Caco-2 (cell line): ENCODE measurements around the gene OTUB1. TPM values are rescaled to one million over a fixed set of nuclear protein-coding genes. Genes with fewer than 3 reads are reported as not detected.
"Not testable (repeated sequence)": the region's sequence is repeated elsewhere in the genome, so short reads cannot be mapped to it uniquely, and the experiment has no call there.

Experiments
- BruUV-seq: library from RNA; stranded (reverse); fragments of 400-500 nt; replicated peaks from 2 replicates; lab custom pipeline; 2021; lab: Mats Ljungman, UMichigan
- CTCF ChIA-PET: fragments of 300-600 bp; sonication (Branson Sonifier 250); formaldehyde crosslinking; loops from one replicate; lab custom pipeline; 2022; ENCODE audit warnings: antibody characterized with exemption; lab: Charles Lee
- POLR2A ChIA-PET: fragments of 300-600 bp; sonication (Branson Sonifier 250); formaldehyde crosslinking; loops from one replicate; lab custom pipeline; 2022; ENCODE audit warnings: antibody characterized with exemption; lab: Charles Lee
- DNase-seq, 2 experiments: peaks; one replicate each; pipeline versions ENCODE4 v3.0.0 to v3.0.0-alpha.2; 2020 to 2022
- H3K27me3 ChIP-seq: replicated peaks from 2 replicates; pipeline ENCODE4 v1.6.0; 2011; ENCODE audit warnings: low read length; ENCODE audit not compliant: control insufficient read depth, insufficient read depth
- H3K36me3 ChIP-seq: 2 replicates; pipeline ENCODE4 v1.5.1; 2011; ENCODE audit warnings: low read length; ENCODE audit not compliant: control insufficient read depth, insufficient read depth
- H3K4me1 ChIP-seq: fragments of 250-450 bp; sonication (Bioruptor Pico); 2 replicates; pipeline ENCODE4 v1.5.1; 2020; ENCODE audit warnings: mild to moderate bottlenecking
- H3K4me3 ChIP-seq: 2 replicates; pipeline ENCODE4 v1.5.1; 2011; ENCODE audit warnings: low read depth, mild to moderate bottlenecking, control low read depth, low read length
- H3K9me3 ChIP-seq: fragments of 250-450 bp; sonication (Bioruptor Pico); 2 replicates; pipeline ENCODE4 v1.5.1; 2020; ENCODE audit warnings: mild to moderate bottlenecking, moderate library complexity
- H3K27ac Mint-ChIP-seq: one replicate; pipeline ENCODE4 v1.8.0; 2022; ENCODE audit warnings: mixed read lengths; ENCODE audit not compliant: unreplicated experiment
- H3K27me3 Mint-ChIP-seq: one replicate; pipeline ENCODE4 v1.8.0; 2022; ENCODE audit warnings: mixed read lengths; ENCODE audit not compliant: insufficient read depth, unreplicated experiment
- H3K36me3 Mint-ChIP-seq: one replicate; pipeline ENCODE4 v1.8.0; 2022; ENCODE audit warnings: mild to moderate bottlenecking, mixed read lengths; ENCODE audit not compliant: insufficient read depth, unreplicated experiment
- H3K4me1 Mint-ChIP-seq: one replicate; pipeline ENCODE4 v1.8.0; 2022; ENCODE audit warnings: low read depth, mixed read lengths; ENCODE audit not compliant: unreplicated experiment
- H3K4me3 Mint-ChIP-seq: one replicate; pipeline ENCODE4 v1.8.0; 2022; ENCODE audit warnings: mild to moderate bottlenecking, moderate library complexity, mixed read lengths; ENCODE audit not compliant: unreplicated experiment
- H3K9me3 Mint-ChIP-seq: one replicate; pipeline ENCODE4 v1.8.0; 2022; ENCODE audit warnings: mixed read lengths; ENCODE audit not compliant: unreplicated experiment
- CTCF ChIP-seq, 2 experiments: fragments of 200-600 bp in 1 of 2; IDR thresholded peaks; 1 replicate in 1 of 2; 2 replicates in 1 of 2; pipeline versions ENCODE4 v1.5.1 to v1.8.0; 2011 to 2022; ENCODE audit warnings: antibody characterized with exemption in 1 of 2, control low read depth in 1 of 2, inconsistent platforms in 1 of 2, low read depth in 1 of 2, low read length in 1 of 2, mild to moderate bottlenecking in 1 of 2, moderate library complexity in 1 of 2; ENCODE audit not compliant: insufficient read depth in 1 of 2, severe bottlenecking in 1 of 2, unreplicated experiment in 1 of 2
- intact Hi-C: fragments of 100-400 bp; cut with micrococcal nuclease; formaldehyde crosslinking; loops from one replicate; pipeline ENCODE4 v1.10.0; 2022; ENCODE audit not compliant: unreplicated experiment
- total RNA-seq: library from RNA; stranded (reverse); gene quantifications from 2 replicates; pipeline ENCODE4 v1.2.3, GENCODE V29; 2022

Gene OTUB1
- total RNA-seq, 1 experiment from 2014 or later: 152 TPM

- DNase-seq: no peak
- Histone ChIP-seq H3K4me3 (no peak overlapping the region), H3K27me3 (no peaks in the 10 kb centered on the region; the same call in 1 of the 2 replicates), H3K36me3 (no peaks in the 10 kb centered on the region), H3K9me3 (no peaks in the 10 kb centered on the region), H3K4me1 (no peaks in the 10 kb centered on the region)
- intact Hi-C loops: no loop called here
- H3K36me3 Mint-ChIP-seq: no peaks in the 10 kb centered on the region
- no peaks in the 10 kb centered on the region for H3K4me1 Mint-ChIP-seq
- no peaks in the 10 kb centered on the region for H3K27me3 Mint-ChIP-seq
- no peak for TF ChIP-seq CTCF (IDR thresholded peaks at IDR 0.05; ENCODE audit: insufficient read depth in 1 of 2, low read depth in 1 of 2, low read length in 1 of 2, severe bottlenecking in 1 of 2, unreplicated experiment in 1 of 2)
- H3K27ac Mint-ChIP-seq: no peak overlapping the region
- no peak overlapping the region for H3K4me3 Mint-ChIP-seq
- no peaks in the 10 kb centered on the region for H3K9me3 Mint-ChIP-seq
- BruUV-seq: no TSS peak
- CTCF ChIA-PET: no interaction called here
- POLR2A ChIA-PET: no interaction called here
Observed at GRCh38 chr11:63966444-63966843, 19.8 kb upstream of the OTUB1 start.

GRCh38 chr11:63969461-63969860, 16.8 kb upstream of the OTUB1 start:
- Mint-ChIP-seq H3K4me1 (peaks cover 6% of the 10 kb centered on the region), H3K27me3 (no peaks in the 10 kb centered on the region), H3K36me3 (peaks cover 6% of the 10 kb centered on the region), H3K9me3 (peaks cover 10% of the 10 kb centered on the region), H3K27ac (no peak overlapping the region), H3K4me3 (no peak overlapping the region)
- TF ChIP-seq CTCF (IDR thresholded peaks at IDR 0.05; ENCODE audit: insufficient read depth in 1 of 2, low read depth in 1 of 2, low read length in 1 of 2, severe bottlenecking in 1 of 2, unreplicated experiment in 1 of 2): no peak
- Histone ChIP-seq H3K9me3 (no peaks in the 10 kb centered on the region), H3K4me1 (no peaks in the 10 kb centered on the region), H3K36me3 (no peaks in the 10 kb centered on the region), H3K27me3 (no peaks in the 10 kb centered on the region; the same call in 1 of the 2 replicates), H3K4me3 (no peak overlapping the region)
- BruUV-seq: no TSS peak
- intact Hi-C loops: no loop called here
- POLR2A ChIA-PET: no interaction called here
- CTCF ChIA-PET: no interaction called here
- no peak for DNase-seq

- peaks cover 10% of the 10 kb centered on the region for H3K9me3 Mint-ChIP-seq
- no peaks in the 10 kb centered on the region; the same call in 1 of the 2 replicates for H3K27me3 ChIP-seq
- no peaks in the 10 kb centered on the region for H3K36me3 ChIP-seq
- no peak overlapping the region for H3K27ac Mint-ChIP-seq
- H3K9me3 ChIP-seq: no peaks in the 10 kb centered on the region
- no TSS peak for BruUV-seq
- POLR2A ChIA-PET: no interaction called here
- peaks cover 6% of the 10 kb centered on the region; the same call in 1 of the 2 replicates for H3K4me1 ChIP-seq
- TF ChIP-seq CTCF (IDR thresholded peaks at IDR 0.05; ENCODE audit: insufficient read depth in 1 of 2, low read depth in 1 of 2, low read length in 1 of 2, severe bottlenecking in 1 of 2, unreplicated experiment in 1 of 2): no peak
- no peak overlapping the region for H3K4me3 ChIP-seq
- peaks cover 19% of the 10 kb centered on the region for H3K36me3 Mint-ChIP-seq
- CTCF ChIA-PET: interaction anchor here (0.7 kb wide), 1 partner anchor 9 kb away, joined by 12 read pairs; no protein-coding TSS in a partner anchor
- no peaks in the 10 kb centered on the region for H3K27me3 Mint-ChIP-seq
- DNase-seq: no peak
- intact Hi-C loops: no loop called here
- H3K4me3 Mint-ChIP-seq: no peak overlapping the region
- peaks cover 10% of the 10 kb centered on the region for H3K4me1 Mint-ChIP-seq
Observed at GRCh38 chr11:63970902-63971301, 15.3 kb upstream of the OTUB1 start.

- peak overlapping the region; percentile 99 for H3K4me3 Mint-ChIP-seq
- H3K27me3 Mint-ChIP-seq, DNase-seq, H3K9me3 ChIP-seq, BruUV-seq, H3K27me3 ChIP-seq, H3K36me3 ChIP-seq, H3K9me3 Mint-ChIP-seq: not testable (repeated sequence)
- POLR2A ChIA-PET: interaction anchor here (0.6 to 1.3 kb wide), 5 partner anchors 29 to 1641 kb away, joined by 3 read pairs; partner anchors contain the start of genes NAA40, PCNX3 and RTN3
- Histone ChIP-seq H3K4me3 (peak overlapping the region; percentile 32), H3K4me1 (peaks cover 11% of the 10 kb centered on the region; the same call in 1 of the 2 replicates)
- peak overlapping the region; percentile 99 for H3K27ac Mint-ChIP-seq
- peaks cover 17% of the 10 kb centered on the region for H3K4me1 Mint-ChIP-seq
- intact Hi-C loops: loop anchor here (1.0 to 2.0 kb wide), 2 partner anchors 12 to 35 kb away; partner anchors contain the start of genes NAA40 and OTUB1
- peaks cover 45% of the 10 kb centered on the region for H3K36me3 Mint-ChIP-seq
- CTCF ChIA-PET: interaction anchor here (0.6 to 1.2 kb wide), 4 partner anchors 28 to 139 kb away, joined by 3 to 8 read pairs (median 6); partner anchors contain the start of gene MARK2
Observed at GRCh38 chr11:63973912-63974258, 12.4 kb upstream of the OTUB1 start.
